AG10803 (cell line): Measurements from ENCODE around the gene SEMA4G.

ENCODE experiments used
- DNase-seq: peaks from one replicate; pipeline ENCODE4 v3.0.0; 2010; ENCODE audit warnings: low read depth
- H3K4me3 ChIP-seq: 2 replicates; pipeline ENCODE4 v1.5.1; 2011; ENCODE audit warnings: mild to moderate bottlenecking, low read length, control low read depth
- CTCF ChIP-seq: conservative IDR thresholded peaks from 2 replicates; pipeline ENCODE4 v1.5.1; 2011; ENCODE audit warnings: mild to moderate bottlenecking, low read length, control low read depth, inconsistent platforms

SEMA4G gene

GRCh38 chr10:101003639-101004206 is 34.4 kb downstream of the SEMA4G start:
- no peak overlapping the region for H3K4me3 ChIP-seq
- DNase-seq = no peak
- TF ChIP-seq CTCF = no peak

GRCh38 chr10:101005361-101005760 is 36.1 kb downstream of the SEMA4G start:
- no peak for DNase-seq
- TF ChIP-seq CTCF = no peak
- H3K4me3 ChIP-seq = no peak overlapping the region

- TF ChIP-seq CTCF = no peak
- H3K4me3 ChIP-seq = no peak overlapping the region
- no peak for DNase-seq
Observed at GRCh38 chr10:101005869-101006567, 36.7 kb downstream of the SEMA4G start.

- no peak for TF ChIP-seq CTCF
- no peak overlapping the region for H3K4me3 ChIP-seq
- DNase-seq = no peak
Observed at GRCh38 chr10:101006593-101007098, 37.3 kb downstream of the SEMA4G start.

- H3K4me3 ChIP-seq = no peak overlapping the region
- DNase-seq = no peak
- no peak for TF ChIP-seq CTCF
Observed at GRCh38 chr10:101007099-101007711, 37.9 kb downstream of the SEMA4G start.

- no peak for DNase-seq
Observed at GRCh38 chr10:101007915-101008822, 38.9 kb downstream of the SEMA4G start.

More at GRCh38 chr10:101007915-101008822, 38.9 kb downstream of the SEMA4G start:
- H3K4me3 ChIP-seq = no peak overlapping the region
- no peak for TF ChIP-seq CTCF
